Neuronal stem cell (in vitro differentiated cells): ENCODE data around the gene ARID4B.

Source experiments
- DNase-seq: peaks from one replicate; pipeline ENCODE4 v3.0.0-alpha.2; 2013; ENCODE audit warnings: low spot score
- H2AFZ ChIP-seq: one replicate; pipeline ENCODE4 v1.6.1; 2013; ENCODE audit warnings: mild to moderate bottlenecking, low read length, inconsistent platforms
- H2AK5ac ChIP-seq: 2 replicates; pipeline ENCODE4 v1.6.1; 2013; ENCODE audit warnings: low read depth, mild to moderate bottlenecking, inconsistent platforms, low read length, moderate library complexity, mixed read lengths
- H2BK120ac ChIP-seq: 2 replicates; pipeline ENCODE4 v1.6.1; 2013; ENCODE audit warnings: low read depth, mild to moderate bottlenecking, inconsistent platforms, low read length, moderate library complexity, mixed read lengths
- H2BK12ac ChIP-seq: one replicate; pipeline ENCODE4 v1.6.1; 2013; ENCODE audit warnings: low read length, inconsistent platforms
- H2BK15ac ChIP-seq: 2 replicates; pipeline ENCODE4 v1.6.1; 2013; ENCODE audit warnings: mild to moderate bottlenecking, low read length, inconsistent platforms, mixed read lengths
- H2BK5ac ChIP-seq: one replicate; pipeline ENCODE4 v1.6.1; 2013; ENCODE audit warnings: inconsistent platforms, mild to moderate bottlenecking, low read length, moderate library complexity
- H3K14ac ChIP-seq: one replicate; pipeline ENCODE4 v1.6.1; 2013; ENCODE audit warnings: low read length, inconsistent platforms
- H3K18ac ChIP-seq: 2 replicates; pipeline ENCODE4 v1.6.1; 2013; ENCODE audit warnings: low read length, inconsistent platforms
- H3K23ac ChIP-seq: 2 replicates; pipeline ENCODE4 v1.6.1; 2013; ENCODE audit warnings: low read depth, mild to moderate bottlenecking, mixed read lengths, low read length, inconsistent platforms; ENCODE audit not compliant: poor library complexity
- H3K27ac ChIP-seq: replicated peaks from 3 replicates; pipeline ENCODE4 v1.5.1; 2013; ENCODE audit warnings: low read length, inconsistent platforms
- H3K27me3 ChIP-seq, 3 experiments: 2 replicates each; pipeline ENCODE4 v1.6.1; 2013; ENCODE audit warnings: low read length in 3 of 3, mild to moderate bottlenecking in 2 of 3, inconsistent platforms in 1 of 3, low read depth in 1 of 3, mixed read lengths in 1 of 3, moderate library complexity in 1 of 3; ENCODE audit not compliant: control insufficient read depth in 3 of 3, insufficient read depth in 3 of 3
- H3K36me3 ChIP-seq, 2 donors: replicated peaks in 1 of 2; 2 replicates each; pipeline ENCODE4 v1.6.1; 2013; ENCODE audit warnings: low read length in 2 of 2; ENCODE audit not compliant: control insufficient read depth in 2 of 2, insufficient read depth in 2 of 2
- H3K4ac ChIP-seq: 2 replicates; pipeline ENCODE4 v1.6.1; 2013; ENCODE audit warnings: inconsistent platforms, mild to moderate bottlenecking, low read length, moderate library complexity
- H3K4me1 ChIP-seq, 2 donors: 1 replicate in 1 of 2; 2 replicates in 1 of 2; pipeline ENCODE4 v1.6.1; 2013; ENCODE audit warnings: low read length in 2 of 2, low read depth in 1 of 2; ENCODE audit not compliant: control insufficient read depth in 2 of 2, insufficient read depth in 1 of 2
- H3K4me2 ChIP-seq: one replicate; pipeline ENCODE4 v1.6.1; 2013; ENCODE audit warnings: mild to moderate bottlenecking, low read length, inconsistent platforms; ENCODE audit not compliant: insufficient read depth, poor library complexity, severe bottlenecking
- H3K4me3 ChIP-seq, 2 donors: 2 replicates each; pipeline ENCODE4 v1.5.1; 2013; ENCODE audit warnings: low read length in 2 of 2, mild to moderate bottlenecking in 2 of 2, inconsistent platforms in 1 of 2, moderate library complexity in 1 of 2
- H3K79me1 ChIP-seq: one replicate; pipeline ENCODE4 v1.6.1; 2013; ENCODE audit warnings: low read depth, mild to moderate bottlenecking, inconsistent platforms, low read length, moderate library complexity
- H3K9ac ChIP-seq: one replicate; pipeline ENCODE4 v1.6.1; 2013; ENCODE audit warnings: mild to moderate bottlenecking, low read depth, low read length, inconsistent platforms; ENCODE audit not compliant: poor library complexity
- H3K9me3 ChIP-seq, 2 donors: replicated peaks in 1 of 2; 2 replicates each; pipeline versions ENCODE3 to v1.6.1; 2013; ENCODE audit warnings: low read length in 2 of 2, mild to moderate bottlenecking in 2 of 2, inconsistent platforms in 1 of 2, low read depth in 1 of 2, mixed read lengths in 1 of 2, moderate library complexity in 1 of 2; ENCODE audit not compliant: control insufficient read depth in 2 of 2, insufficient read depth in 1 of 2
- H4K8ac ChIP-seq: one replicate; pipeline ENCODE4 v1.6.1; 2013; ENCODE audit warnings: low read depth, mild to moderate bottlenecking, inconsistent platforms, low read length, moderate library complexity
- H4K91ac ChIP-seq: one replicate; pipeline ENCODE4 v1.6.1; 2013; ENCODE audit warnings: low read length, low read depth, mild to moderate bottlenecking, inconsistent platforms; ENCODE audit not compliant: poor library complexity
- WGBS, 2 donors: extraction: QIAGEN DNeasy Blood & Tissue Kit; methylation state at CpG; one replicate each; pipeline ENCODE4 v1.1.7; 2013; ENCODE audit warnings: missing lambda C conversion rate in 2 of 2, mixed read lengths in 1 of 2; ENCODE audit not compliant: insufficient read length in 2 of 2, insufficient replicate concordance in 1 of 2; ENCODE audit errors: extremely low coverage in 2 of 2; 5-methylcytosine and 5-hydroxymethylcytosine counted together

The ARID4B gene

GRCh38 chr1:235325854-235326253, 2.1 kb downstream of the ARID4B start:
- H3K36me3 ChIP-seq: peaks cover 2 to 57% of the 10 kb centered on the region in 2 donors
- peaks cover 9% of the 10 kb centered on the region for H3K79me1 ChIP-seq
- H4K8ac ChIP-seq: no peak overlapping the region
- DNase-seq: no peak
- no peaks in the 10 kb centered on the region for H3K9me3 ChIP-seq
- H3K9ac ChIP-seq: no peak overlapping the region
- H3K27ac ChIP-seq: no peak overlapping the region
- no peak overlapping the region for H3K18ac ChIP-seq
- H4K91ac ChIP-seq: no peak overlapping the region
- H3K14ac ChIP-seq: no peak overlapping the region
- peaks cover 1 to 18% of the 10 kb centered on the region in 2 donors for H3K4me1 ChIP-seq
- no peak overlapping the region for H2BK120ac ChIP-seq
- H3K4ac ChIP-seq: no peak overlapping the region
- WGBS, 2 donors: 100% methylated on average over 1 of the region's 2 CpGs; no CpG with 5 or more reads in 1 of the 2 donors
- H2BK12ac ChIP-seq: no peak overlapping the region
- no peak overlapping the region for H2BK5ac ChIP-seq
- H2AK5ac ChIP-seq: no peak overlapping the region
- H3K4me2 ChIP-seq: no peak overlapping the region
- no peak overlapping the region for H2BK15ac ChIP-seq
- H3K27me3 ChIP-seq: no peaks in the 10 kb centered on the region
- H3K23ac ChIP-seq: no peak overlapping the region
- no peak overlapping the region for H2AFZ ChIP-seq
- peak overlapping the region in 1 of 2 donors; percentile 82 for H3K4me3 ChIP-seq

- H3K23ac ChIP-seq: no peak overlapping the region
- no peak overlapping the region for H4K91ac ChIP-seq
- no peak overlapping the region for H2BK12ac ChIP-seq
- no peaks in the 10 kb centered on the region for H3K9me3 ChIP-seq
- no peak overlapping the region for H3K4ac ChIP-seq
- no peaks in the 10 kb centered on the region for H3K27me3 ChIP-seq
- H3K36me3 ChIP-seq: peaks cover 2 to 58% of the 10 kb centered on the region in 2 donors
- no peak overlapping the region for H2BK120ac ChIP-seq
- no peak overlapping the region for H2AFZ ChIP-seq
- H2BK15ac ChIP-seq: no peak overlapping the region
- no peak overlapping the region for H3K18ac ChIP-seq
- H3K4me2 ChIP-seq: no peak overlapping the region
- H2BK5ac ChIP-seq: no peak overlapping the region
- H3K27ac ChIP-seq: no peak overlapping the region
- H3K79me1 ChIP-seq: peaks cover 9% of the 10 kb centered on the region
- no peak overlapping the region for H3K9ac ChIP-seq
- no peak overlapping the region for H3K14ac ChIP-seq
- peaks cover 0 to 15% of the 10 kb centered on the region in 2 donors for H3K4me1 ChIP-seq
- H3K4me3 ChIP-seq: peak overlapping the region in 1 of 2 donors; percentile 82
- no peak overlapping the region for H2AK5ac ChIP-seq
- no peak for DNase-seq
- no peak overlapping the region for H4K8ac ChIP-seq
- WGBS, 2 donors: 100% methylated on average over 1 of the region's 3 CpGs; no CpG with 5 or more reads in 1 of the 2 donors
Measured at GRCh38 chr1:235325139-235325538, 2.8 kb downstream of the ARID4B start.

GRCh38 chr1:235324296-235324695, 3.7 kb downstream of the ARID4B start:
- Histone ChIP-seq H2BK12ac (no peak overlapping the region), H3K4me1 (peaks cover 0 to 15% of the 10 kb centered on the region in 2 donors), H2BK120ac (no peak overlapping the region), H2BK15ac (no peak overlapping the region), H3K27me3 (no peaks in the 10 kb centered on the region), H3K4ac (no peak overlapping the region), H2AK5ac (no peak overlapping the region), H3K27ac (no peak overlapping the region), H3K36me3 (peaks cover 3 to 65% of the 10 kb centered on the region in 2 donors), H3K23ac (no peak overlapping the region), H3K18ac (no peak overlapping the region), H3K14ac (no peak overlapping the region), H2AFZ (no peak overlapping the region), H3K4me2 (no peak overlapping the region), H2BK5ac (no peak overlapping the region), H3K9me3 (no peaks in the 10 kb centered on the region), H3K79me1 (peaks cover 9% of the 10 kb centered on the region), H4K8ac (no peak overlapping the region), H3K4me3 (no peak overlapping the region), H3K9ac (no peak overlapping the region), H4K91ac (no peak overlapping the region)
- WGBS, 2 donors: 100% methylated on average over 1 of the region's 5 CpGs; no CpG with 5 or more reads in 1 of the 2 donors
- no peak for DNase-seq

DNA sequence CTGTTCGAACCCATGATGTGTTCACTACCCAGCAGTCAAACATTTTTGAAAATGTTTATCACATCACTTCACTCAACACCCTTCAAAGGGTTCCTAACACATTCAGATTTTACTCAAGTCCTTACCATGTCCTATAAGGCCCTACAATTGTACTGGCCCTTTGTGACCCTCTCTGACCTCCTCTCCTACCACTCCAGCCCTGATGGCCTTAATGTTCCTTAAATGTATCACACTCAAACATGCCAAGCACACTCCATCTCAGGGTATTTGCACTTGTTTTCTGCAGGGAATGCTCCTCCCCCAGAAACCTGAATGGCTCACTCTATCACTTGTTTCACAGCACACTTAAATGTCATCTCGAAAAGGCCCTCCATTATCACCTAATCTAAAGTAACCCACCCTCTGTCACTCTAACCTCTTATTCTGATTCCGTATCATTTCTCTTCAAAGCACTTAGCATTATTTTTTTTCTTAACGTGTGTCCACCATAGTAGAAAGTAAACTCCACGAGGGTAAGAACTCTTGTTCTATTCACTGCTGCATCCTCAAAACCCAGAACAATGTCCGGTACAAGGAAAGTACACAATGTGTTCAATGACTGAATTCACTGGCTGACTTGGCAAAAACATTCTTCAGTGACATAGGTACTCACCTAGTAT, 7.3 kb downstream of the ARID4B start:
- Histone ChIP-seq H2AFZ (no peak overlapping the region), H3K4me3 (no peak overlapping the region), H3K27ac (no peak overlapping the region), H4K91ac (no peak overlapping the region), H3K23ac (no peak overlapping the region), H2BK5ac (no peak overlapping the region), H3K79me1 (peaks cover 2% of the 10 kb centered on the region), H2BK15ac (no peak overlapping the region), H4K8ac (no peak overlapping the region), H3K9me3 (no peaks in the 10 kb centered on the region), H3K4me2 (no peak overlapping the region), H3K4ac (no peak overlapping the region), H3K4me1 (peaks cover 0 to 7% of the 10 kb centered on the region in 2 donors), H3K27me3 (no peaks in the 10 kb centered on the region), H2BK12ac (no peak overlapping the region), H3K9ac (no peak overlapping the region), H2AK5ac (no peak overlapping the region), H3K18ac (no peak overlapping the region), H2BK120ac (no peak overlapping the region), H3K36me3 (peaks cover 6 to 80% of the 10 kb centered on the region in 2 donors), H3K14ac (no peak overlapping the region)
- DNase-seq: no peak
- WGBS, 2 donors: no CpG with 5 or more reads among the region's 6 CpGs
